Measurements from ENCODE around the gene SLC1A5.

The SLC1A5 gene

DNA sequence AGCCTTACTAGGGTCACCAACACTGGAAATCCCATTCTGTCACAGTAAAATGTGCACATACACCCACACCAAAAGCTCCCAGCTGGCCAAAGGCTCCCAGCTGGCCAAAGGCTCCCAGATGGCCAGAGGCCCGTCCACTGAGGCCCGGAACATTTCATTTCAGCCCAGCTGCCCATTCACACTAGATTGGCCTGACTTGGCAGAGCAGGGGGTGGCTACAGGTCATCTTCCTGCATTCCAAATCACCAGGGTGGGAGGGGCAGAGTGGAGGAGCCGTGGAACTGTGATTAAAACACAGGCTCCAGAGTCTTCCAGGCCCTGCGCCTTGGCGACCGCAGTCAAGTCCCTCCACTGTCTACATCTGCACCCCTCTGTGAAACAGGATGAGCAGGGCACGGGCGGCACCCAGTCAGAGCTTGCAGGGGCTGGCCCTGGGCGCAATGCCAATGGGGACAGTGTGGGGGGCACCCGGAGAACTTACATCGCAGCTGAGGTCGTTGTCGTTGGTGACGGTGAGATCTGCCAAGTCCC lies 61.4 kb downstream of the SLC1A5 start:
- no peak for DNase-seq (ENCODE audit: low spot score)
- FAIRE-seq: no peak

DNA sequence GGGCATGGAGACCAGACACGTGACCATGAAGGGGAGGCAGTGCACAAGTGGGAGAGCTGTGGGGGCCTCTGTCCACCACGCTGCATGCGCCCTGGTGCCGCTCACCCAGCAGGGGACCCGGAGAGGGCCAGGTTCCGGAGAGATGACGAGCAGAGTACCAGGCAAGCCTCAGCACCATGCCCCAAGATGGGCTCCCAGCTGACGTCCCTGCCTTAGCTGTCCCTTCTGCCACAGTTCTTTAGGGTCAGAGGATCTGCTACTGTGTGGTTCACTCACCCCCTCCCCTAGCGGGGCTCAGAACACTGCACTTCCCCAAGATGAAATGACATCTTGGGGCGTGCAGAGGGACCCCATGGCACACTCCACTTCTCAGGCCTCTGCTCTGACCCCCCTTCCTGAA lies 61.8 kb downstream of the SLC1A5 start:
- FAIRE-seq (no peak), DNase-seq (ENCODE audit: low spot score) (no peak)

DNA sequence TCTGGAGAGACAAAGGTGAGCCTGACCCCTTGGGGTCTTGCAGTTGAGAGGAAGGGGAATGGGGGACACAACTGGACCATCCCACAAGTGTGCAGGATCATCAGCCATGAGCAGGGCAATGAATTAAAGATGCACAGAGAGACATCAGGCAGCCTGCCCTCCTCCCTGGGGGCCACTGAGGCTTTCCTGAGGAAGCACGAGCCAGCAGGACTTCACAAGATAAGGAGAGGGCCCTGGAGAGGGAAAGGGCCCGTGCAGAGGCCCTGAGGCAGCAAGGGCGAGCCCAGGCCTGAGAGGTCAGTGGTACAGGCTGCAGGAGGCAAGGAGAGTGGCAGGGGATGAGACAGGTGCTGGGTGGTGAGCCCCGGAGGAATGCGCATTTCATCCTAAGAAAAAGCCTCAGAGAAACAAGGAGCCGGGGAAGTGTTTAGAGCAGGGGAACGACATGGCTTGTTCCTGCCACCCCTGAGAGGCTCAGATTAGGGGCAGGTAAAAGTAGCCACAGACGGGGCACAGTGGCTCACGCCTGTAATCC lies 62.5 kb downstream of the SLC1A5 start:
- DNase-seq (ENCODE audit: low spot score) (no peak), FAIRE-seq (no peak)

DNA sequence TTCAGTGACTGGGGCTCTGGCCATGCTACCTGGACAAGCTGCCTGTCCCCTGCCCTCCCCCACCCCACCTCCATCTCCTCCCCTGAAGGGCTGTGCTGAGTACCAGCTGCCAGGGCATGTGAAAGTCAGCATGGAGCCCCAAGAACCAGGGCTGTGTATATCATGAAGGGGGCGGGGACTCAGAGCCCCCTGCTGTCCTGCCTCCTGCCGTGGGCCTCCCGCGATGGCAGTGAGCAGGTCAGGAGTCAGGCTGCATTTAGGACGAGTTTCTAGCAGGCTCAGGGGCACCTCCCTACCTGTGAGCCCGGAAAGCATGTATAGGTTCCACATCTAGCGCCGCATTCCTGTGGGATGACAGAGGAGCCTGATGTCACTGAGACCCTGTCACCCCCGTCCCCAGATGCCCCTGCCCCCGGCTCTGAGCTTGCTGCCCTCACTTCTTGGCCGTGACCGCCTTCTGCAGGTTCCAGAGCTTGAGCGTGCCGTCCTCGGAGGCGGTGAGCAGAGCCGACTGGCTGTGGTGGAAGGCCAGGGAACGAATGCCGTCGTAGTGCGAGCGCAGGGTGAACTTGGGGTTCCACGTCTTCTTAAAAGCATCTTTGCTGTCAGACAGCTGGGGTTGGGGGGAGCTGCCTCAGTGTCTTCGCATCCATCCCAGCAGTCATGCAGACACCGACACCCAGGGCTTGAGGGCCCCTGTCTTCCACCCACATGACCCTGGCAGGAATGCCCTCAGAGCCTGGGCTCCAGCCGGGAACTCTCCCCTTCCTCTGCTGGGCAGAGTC lies 63.2 kb downstream of the SLC1A5 start:
- DNase-seq (ENCODE audit: low spot score) (no peak), FAIRE-seq (no peak)

All from urothelium cell line (cell line).